Measurements from ENCODE around the gene TTBK2.

- TF ChIP-seq REST (IDR thresholded peaks at IDR 0.05; ENCODE audit: low read depth) (no peak), EGR1 (IDR thresholded peaks at IDR 0.05; ENCODE audit: low read depth) (no peak), CTCF (IDR thresholded peaks at IDR 0.05 in 2 of 3, conservative IDR thresholded peaks at IDR 0.05 in 1 of 3; ENCODE audit: borderline replicate concordance in 1 of 3, insufficient read depth in 1 of 3, low read depth in 2 of 3, low read length in 2 of 3) (no peak), MAX (IDR thresholded peaks at IDR 0.05) (no peak), POLR2AphosphoS5 (IDR thresholded peaks at IDR 0.05; ENCODE audit: low read depth, low read length) (no peak)
These were observed 16.9 kb downstream of the TTBK2 start for GRCh38 chr15:42903388-42904324.
